Measurements from ENCODE around the gene MARS2.

MARS2 gene

DNA sequence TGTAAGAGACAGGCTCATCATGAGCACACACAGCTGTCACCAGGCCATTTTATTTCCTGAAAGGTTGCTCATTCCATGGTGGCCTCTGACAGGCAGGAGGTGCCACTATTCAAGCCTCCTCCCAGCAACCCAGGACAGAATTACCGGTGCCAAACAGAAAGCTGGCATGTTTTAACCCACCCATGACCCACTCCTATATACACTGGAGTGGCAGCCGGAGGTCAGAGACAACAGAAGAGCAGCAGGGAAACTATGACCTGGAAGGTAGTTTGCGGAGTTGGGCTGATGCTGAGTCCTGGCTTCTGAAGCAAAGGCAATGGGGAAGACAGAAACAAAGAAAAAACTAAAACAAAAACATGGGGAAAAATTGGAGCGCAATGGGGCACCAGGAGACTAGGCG is 32.1 kb upstream of the MARS2 start:
- no peak for DNase-seq (ENCODE audit: low read depth)
- H3K4me3 ChIP-seq (ENCODE audit: low read depth, low read length), result peak overlapping the region; percentile 63
- TF ChIP-seq, protein P1, sequence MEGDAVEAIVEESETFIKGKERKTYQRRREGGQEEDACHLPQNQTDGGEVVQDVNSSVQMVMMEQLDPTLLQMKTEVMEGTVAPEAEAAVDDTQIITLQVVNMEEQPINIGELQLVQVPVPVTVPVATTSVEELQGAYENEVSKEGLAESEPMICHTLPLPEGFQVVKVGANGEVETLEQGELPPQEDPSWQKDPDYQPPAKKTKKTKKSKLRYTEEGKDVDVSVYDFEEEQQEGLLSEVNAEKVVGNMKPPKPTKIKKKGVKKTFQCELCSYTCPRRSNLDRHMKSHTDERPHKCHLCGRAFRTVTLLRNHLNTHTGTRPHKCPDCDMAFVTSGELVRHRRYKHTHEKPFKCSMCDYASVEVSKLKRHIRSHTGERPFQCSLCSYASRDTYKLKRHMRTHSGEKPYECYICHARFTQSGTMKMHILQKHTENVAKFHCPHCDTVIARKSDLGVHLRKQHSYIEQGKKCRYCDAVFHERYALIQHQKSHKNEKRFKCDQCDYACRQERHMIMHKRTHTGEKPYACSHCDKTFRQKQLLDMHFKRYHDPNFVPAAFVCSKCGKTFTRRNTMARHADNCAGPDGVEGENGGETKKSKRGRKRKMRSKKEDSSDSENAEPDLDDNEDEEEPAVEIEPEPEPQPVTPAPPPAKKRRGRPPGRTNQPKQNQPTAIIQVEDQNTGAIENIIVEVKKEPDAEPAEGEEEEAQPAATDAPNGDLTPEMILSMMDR (conservative IDR thresholded peaks at IDR 0.05; ENCODE audit: low read depth, low read length), result no peak

DNA sequence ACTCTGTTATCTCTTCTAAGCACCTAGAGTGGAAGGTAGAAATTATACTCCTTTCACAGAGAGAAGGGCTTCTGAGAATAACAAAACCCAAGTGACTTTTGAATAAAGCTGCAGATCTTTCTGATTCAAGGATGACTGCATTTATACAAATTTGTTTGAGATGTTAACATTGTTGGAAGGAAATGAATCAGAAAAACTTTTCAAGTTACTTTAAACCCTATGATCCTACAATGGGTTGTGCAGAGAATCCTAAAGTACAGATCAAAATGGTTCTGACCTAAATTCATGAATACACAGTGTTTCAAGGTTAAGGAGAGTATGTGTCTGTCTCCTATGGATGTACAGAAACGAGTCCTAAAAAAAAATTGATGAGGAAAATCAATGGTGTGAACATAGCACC is 31.6 kb upstream of the MARS2 start:
- peak overlapping the region; percentile 63 for H3K4me3 ChIP-seq (ENCODE audit: low read depth, low read length)
- DNase-seq (ENCODE audit: low read depth), result no peak
- TF ChIP-seq, protein P1 (conservative IDR thresholded peaks at IDR 0.05; ENCODE audit: low read depth, low read length), result no peak

DNA sequence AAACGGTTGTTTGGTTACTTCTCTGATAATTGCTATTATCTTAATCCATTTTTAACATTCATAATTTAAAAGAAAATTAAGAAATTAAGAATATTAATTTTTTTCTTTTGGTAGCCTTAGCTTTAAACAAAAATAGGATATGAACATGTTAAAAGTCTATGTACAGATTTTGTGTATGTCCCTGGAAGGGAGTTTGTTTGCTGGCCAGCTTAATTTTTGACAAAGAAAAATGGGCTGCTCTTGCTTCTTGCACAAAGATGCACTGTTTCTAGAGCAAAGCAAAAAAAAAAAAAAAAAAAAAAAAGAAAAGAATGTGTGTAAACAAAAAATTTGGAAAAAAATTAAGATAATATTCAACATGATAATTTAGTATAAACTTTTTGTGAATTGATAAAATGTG is 31.1 kb upstream of the MARS2 start:
- no peak for DNase-seq (ENCODE audit: low read depth)
- peak overlapping the region; percentile 63 for H3K4me3 ChIP-seq (ENCODE audit: low read depth, low read length)
- TF ChIP-seq, protein P1 (conservative IDR thresholded peaks at IDR 0.05; ENCODE audit: low read depth, low read length), result no peak

DNA sequence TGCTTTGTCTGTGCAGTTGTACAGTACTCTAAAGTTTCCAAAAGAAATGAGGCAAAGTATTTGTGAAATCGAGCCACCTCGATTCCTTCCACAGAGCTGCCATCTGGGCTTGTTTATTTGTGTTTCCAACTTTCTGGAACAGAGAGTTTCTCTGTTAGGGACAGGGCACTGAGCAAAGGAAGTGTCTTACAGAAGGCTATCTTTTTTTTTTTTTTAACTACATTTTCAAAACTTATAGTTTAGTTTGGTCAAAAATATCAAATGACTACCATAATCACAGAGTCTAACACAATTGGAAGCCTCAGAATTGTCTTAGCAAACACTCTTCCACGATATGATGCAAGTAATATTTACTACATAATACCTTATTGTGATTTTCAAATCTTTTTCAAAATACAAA is 30.6 kb upstream of the MARS2 start:
- peak overlapping the region; percentile 63 for H3K4me3 ChIP-seq (ENCODE audit: low read depth, low read length)
- DNase-seq (ENCODE audit: low read depth), result peak; percentile 42
- TF ChIP-seq, protein P1 (conservative IDR thresholded peaks at IDR 0.05; ENCODE audit: low read depth, low read length), result no peak

DNA sequence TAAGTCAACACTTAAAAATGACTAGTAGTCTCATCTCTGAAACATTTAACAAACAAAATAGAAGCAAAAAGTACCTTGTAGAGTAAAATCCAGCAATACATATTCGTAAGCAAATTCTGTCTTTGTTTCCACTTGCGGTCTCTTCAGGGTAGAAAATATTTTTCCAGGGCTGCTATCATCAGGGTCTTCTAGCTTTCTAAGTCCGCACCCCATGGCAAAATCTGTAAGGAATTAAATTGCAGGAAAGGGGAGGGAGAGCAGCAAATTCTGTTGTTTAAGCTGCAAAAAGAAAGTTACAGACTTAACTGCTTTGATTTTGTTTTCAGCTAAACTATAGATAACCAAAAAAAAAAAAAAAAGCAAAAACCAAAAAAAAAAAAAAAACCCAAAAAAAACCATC is 29.9 kb upstream of the MARS2 start, which contains the start of gene RFTN2:
TSS of gene RFTN2 (minus strand) at position 342 of the 400 bp plus-strand sequence. CDS start at position 213, 129 bp downstream.
- DNase-seq (ENCODE audit: low read depth), result peak; percentile 54
- TF ChIP-seq, protein P1 (conservative IDR thresholded peaks at IDR 0.05; ENCODE audit: low read depth, low read length), result no peak
- H3K4me3 ChIP-seq (ENCODE audit: low read depth, low read length), result peak within 1 kb of the TSS; percentile 63

DNA sequence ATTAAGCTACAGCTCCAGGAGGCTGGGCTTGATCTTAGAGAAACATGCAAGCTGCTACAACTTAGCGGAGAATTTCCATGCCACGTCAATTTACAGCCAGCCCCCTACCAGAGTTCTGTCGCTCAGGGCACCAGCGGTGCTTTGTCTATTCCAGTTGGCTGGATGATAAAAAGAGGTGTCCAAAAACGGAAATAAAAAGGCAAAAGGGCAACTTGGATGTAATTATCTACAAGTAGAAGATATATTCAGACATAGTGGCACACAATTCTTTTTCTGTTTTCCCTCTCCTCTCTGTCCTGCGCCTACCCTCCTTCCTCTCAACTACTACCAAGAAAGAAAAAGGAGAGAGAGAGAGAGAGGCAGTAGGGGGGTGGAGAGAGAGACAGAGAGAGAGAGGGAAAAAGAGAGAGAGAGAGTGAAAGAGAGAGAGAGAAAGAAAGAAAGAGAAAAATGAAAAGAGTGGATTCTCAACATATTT is 29.4 kb upstream of the MARS2 start:
- H3K4me3 ChIP-seq (ENCODE audit: low read depth, low read length), result peak overlapping the region; percentile 63
- TF ChIP-seq, protein P1 (conservative IDR thresholded peaks at IDR 0.05; ENCODE audit: low read depth, low read length), result no peak
- peak; percentile 94 for DNase-seq (ENCODE audit: low read depth)

DNA sequence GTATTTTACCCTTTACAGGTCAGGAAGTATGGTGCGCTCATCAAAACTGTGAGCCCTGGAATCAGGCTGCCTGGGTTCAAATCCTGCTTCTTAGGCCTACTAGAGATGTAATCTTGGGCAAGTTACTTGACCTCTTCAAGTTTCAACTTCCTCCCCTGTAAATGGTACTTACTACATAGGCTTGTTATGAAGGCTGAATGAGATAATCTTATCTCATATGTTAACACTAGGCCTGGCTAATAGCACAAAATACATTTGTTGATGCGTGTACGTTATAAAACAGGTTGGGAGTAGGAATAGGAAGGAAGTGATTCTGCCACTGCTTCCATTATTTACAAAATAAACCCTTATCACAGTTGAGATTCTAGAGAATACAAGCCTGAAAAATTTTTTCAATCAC is 28.1 kb upstream of the MARS2 start:
- TF ChIP-seq, protein P1 (conservative IDR thresholded peaks at IDR 0.05; ENCODE audit: low read depth, low read length), result no peak
- H3K4me3 ChIP-seq (ENCODE audit: low read depth, low read length), result no peak overlapping the region
- no peak for DNase-seq (ENCODE audit: low read depth)
